Measurements from ENCODE around the gene CACTIN. TPM values are rescaled to one million over a fixed set of nuclear protein-coding genes. Genes with fewer than 3 reads are reported as not detected.

The CACTIN gene
- polyA plus RNA-seq, 1 of the 3 experiments (the other 2 are of a cell fraction) = 36.4 TPM

DNA sequence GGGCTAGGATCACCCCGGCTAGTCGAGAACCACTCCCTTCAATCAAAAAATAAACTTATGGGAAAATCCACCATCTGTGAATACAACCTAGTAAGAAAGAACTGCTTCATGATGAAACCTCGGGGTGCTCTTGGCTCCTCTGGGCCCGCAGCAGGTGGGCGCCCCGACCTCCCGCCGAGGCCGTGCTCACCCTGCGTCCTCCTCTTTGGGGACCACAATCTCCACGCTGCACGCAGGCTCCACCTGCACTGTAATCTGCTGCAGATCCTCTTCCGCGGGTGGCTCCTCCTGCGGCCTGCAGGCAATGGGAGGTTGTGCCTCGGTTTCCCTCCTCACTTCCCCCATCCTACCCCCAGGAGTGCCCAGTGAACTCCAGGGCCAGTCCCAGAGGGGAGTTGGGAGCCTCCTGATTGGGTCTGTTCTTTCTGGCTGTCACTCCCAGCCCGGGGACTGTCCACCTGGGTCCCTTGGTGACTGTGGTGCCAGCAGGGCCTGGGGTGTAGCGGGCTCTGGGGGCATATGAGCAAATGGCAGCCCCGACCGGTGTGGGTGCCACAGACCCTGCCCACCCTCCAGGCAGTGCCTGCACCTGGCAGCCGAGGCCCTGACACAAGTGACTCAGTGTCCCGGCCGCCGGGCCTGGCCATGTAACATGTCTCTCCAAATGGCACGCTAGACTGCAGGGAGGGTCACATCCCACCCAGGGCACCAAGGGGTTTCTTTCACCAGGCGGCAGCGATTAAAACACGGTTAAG is 15.1 kb upstream of the CACTIN start:
- no peaks in the 10 kb centered on the region for H3K4me1 ChIP-seq (ENCODE audit: control insufficient read depth in 1 of 2, insufficient read depth in 2 of 2, low read depth in 1 of 2, low read length in 1 of 2)
- no peaks in the 10 kb centered on the region for H3K27me3 ChIP-seq (ENCODE audit: insufficient read depth)
- no peak overlapping the region for H2AFZ ChIP-seq (ENCODE audit: low read depth)
- WGBS (ENCODE audit: low lambda C conversion rate) = 94% methylated on average over 24 of the region's 28 CpGs
- H3K79me2 ChIP-seq (ENCODE audit: insufficient read depth) = no peaks in the 10 kb centered on the region
- H3F3A ChIP-seq (replicated peaks; ENCODE audit: insufficient read depth) = no peaks in the 10 kb centered on the region
- H3K36me3 ChIP-seq (replicated peaks in 1 of 2; ENCODE audit: control insufficient read depth in 1 of 2, insufficient read depth in 2 of 2, low read length in 1 of 2) = peaks cover 0 to 26% of the 10 kb centered on the region in 2 experiments
- no peak overlapping the region for H3K27ac ChIP-seq (ENCODE audit: low read depth in 2 of 2, low read length in 1 of 2)
- TF ChIP-seq USF1 (IDR thresholded peaks at IDR 0.05; ENCODE audit: borderline replicate concordance, low read depth) = no peak
- no peak for TF ChIP-seq SIN3A (IDR thresholded peaks at IDR 0.05; ENCODE audit: borderline replicate concordance, low read depth, low read length)
- no peak for TF ChIP-seq ELF1 (IDR thresholded peaks at IDR 0.05)
- TF ChIP-seq RFX5 (IDR thresholded peaks at IDR 0.05; ENCODE audit: low read length) = no peak
- TF ChIP-seq, protein P1, sequence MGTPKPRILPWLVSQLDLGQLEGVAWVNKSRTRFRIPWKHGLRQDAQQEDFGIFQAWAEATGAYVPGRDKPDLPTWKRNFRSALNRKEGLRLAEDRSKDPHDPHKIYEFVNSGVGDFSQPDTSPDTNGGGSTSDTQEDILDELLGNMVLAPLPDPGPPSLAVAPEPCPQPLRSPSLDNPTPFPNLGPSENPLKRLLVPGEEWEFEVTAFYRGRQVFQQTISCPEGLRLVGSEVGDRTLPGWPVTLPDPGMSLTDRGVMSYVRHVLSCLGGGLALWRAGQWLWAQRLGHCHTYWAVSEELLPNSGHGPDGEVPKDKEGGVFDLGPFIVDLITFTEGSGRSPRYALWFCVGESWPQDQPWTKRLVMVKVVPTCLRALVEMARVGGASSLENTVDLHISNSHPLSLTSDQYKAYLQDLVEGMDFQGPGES (IDR thresholded peaks at IDR 0.05; ENCODE audit: low read depth, low read length) = no peak
- TF ChIP-seq JUND (IDR thresholded peaks at IDR 0.05) = no peak
- TF ChIP-seq USF2 (IDR thresholded peaks at IDR 0.05; ENCODE audit: borderline replicate concordance, low read depth, low read length) = no peak
- no peak for TF ChIP-seq SMC3 (IDR thresholded peaks at IDR 0.05; ENCODE audit: low read depth, low read length)
- TF ChIP-seq CHD2 (IDR thresholded peaks at IDR 0.05; ENCODE audit: low read length, partially characterized antibody) = no peak
- TF ChIP-seq TEAD4 (IDR thresholded peaks at IDR 0.05; ENCODE audit: borderline replicate concordance, insufficient read depth) = no peak
- no peak for TF ChIP-seq FOXM1 (IDR thresholded peaks at IDR 0.05; ENCODE audit: low read depth)
- TF ChIP-seq MEF2A (IDR thresholded peaks at IDR 0.05; ENCODE audit: borderline replicate concordance, low read depth) = no peak
- TF ChIP-seq, protein P2, sequence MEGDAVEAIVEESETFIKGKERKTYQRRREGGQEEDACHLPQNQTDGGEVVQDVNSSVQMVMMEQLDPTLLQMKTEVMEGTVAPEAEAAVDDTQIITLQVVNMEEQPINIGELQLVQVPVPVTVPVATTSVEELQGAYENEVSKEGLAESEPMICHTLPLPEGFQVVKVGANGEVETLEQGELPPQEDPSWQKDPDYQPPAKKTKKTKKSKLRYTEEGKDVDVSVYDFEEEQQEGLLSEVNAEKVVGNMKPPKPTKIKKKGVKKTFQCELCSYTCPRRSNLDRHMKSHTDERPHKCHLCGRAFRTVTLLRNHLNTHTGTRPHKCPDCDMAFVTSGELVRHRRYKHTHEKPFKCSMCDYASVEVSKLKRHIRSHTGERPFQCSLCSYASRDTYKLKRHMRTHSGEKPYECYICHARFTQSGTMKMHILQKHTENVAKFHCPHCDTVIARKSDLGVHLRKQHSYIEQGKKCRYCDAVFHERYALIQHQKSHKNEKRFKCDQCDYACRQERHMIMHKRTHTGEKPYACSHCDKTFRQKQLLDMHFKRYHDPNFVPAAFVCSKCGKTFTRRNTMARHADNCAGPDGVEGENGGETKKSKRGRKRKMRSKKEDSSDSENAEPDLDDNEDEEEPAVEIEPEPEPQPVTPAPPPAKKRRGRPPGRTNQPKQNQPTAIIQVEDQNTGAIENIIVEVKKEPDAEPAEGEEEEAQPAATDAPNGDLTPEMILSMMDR (IDR thresholded peaks at IDR 0.05) = no peak
- no peak for TF ChIP-seq ZBTB33 (IDR thresholded peaks at IDR 0.05; ENCODE audit: borderline replicate concordance, low read depth)
- TF ChIP-seq FOSL2 (IDR thresholded peaks at IDR 0.05; ENCODE audit: borderline replicate concordance, low read depth) = no peak
- no peak for TF ChIP-seq FOXJ3 (CRISPR knock-in tag; IDR thresholded peaks at IDR 0.05)
- TF ChIP-seq POLR2AphosphoS5 (IDR thresholded peaks at IDR 0.05; ENCODE audit: low read depth, low read length) = no peak
- no peak for TF ChIP-seq NRF1 (IDR thresholded peaks at IDR 0.05; ENCODE audit: low read depth, low read length)
- no peaks in the 10 kb centered on the region for H3K9me2 ChIP-seq
- no peak overlapping the region for H3K4me3 ChIP-seq (ENCODE audit: low read depth in 2 of 2, low read length in 1 of 2)
- CTCF ChIA-PET = no interaction called here
- POLR2A ChIA-PET = no interaction called here
- H3K9ac ChIP-seq = no peak overlapping the region
- no peak for DNase-seq
- no peaks in the 10 kb centered on the region for H3K9me3 ChIP-seq
- H4K20me1 ChIP-seq (ENCODE audit: insufficient read depth) = no peaks in the 10 kb centered on the region
- H3K4me2 ChIP-seq = no peak overlapping the region
